ENCODE measurements around the gene EIF4A3.
"Not testable (repeated sequence)": the region's sequence is repeated elsewhere in the genome, so short reads cannot be mapped to it uniquely, and the experiment has no call there.

The EIF4A3 gene

DNA sequence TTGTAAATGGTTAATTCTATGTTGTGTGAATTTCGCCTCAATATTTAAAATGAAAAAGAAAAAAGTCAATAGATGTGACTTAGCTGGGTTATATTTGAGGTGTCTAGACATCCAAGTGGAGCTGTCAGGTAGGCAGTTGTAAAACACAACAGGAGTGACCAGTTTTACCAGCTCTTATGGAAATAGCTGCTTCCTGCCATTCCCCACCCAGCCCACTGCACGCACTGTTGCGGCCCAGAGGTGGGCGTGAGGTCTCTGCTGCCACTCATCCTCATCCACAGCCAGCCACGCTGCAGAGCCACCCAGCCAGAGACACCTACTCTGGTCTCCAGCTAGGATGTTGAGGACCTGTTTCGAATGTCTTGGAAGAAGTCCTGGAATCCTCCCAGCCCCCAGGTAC, 19.5 kb upstream of the EIF4A3 start:
- Histone ChIP-seq H2AFZ (ENCODE audit: low read depth, low read length) (no peak overlapping the region), H3K9me3 (ENCODE audit: low read length) (peaks cover 4% of the 10 kb centered on the region), H3K4me3 (ENCODE audit: low read length) (no peak overlapping the region), H3K36me3 (ENCODE audit: insufficient read depth, low read length) (no peaks in the 10 kb centered on the region), H3K27me3 (ENCODE audit: insufficient read depth, low read length) (no peaks in the 10 kb centered on the region), H3K4me1 (ENCODE audit: insufficient read depth, low read length) (no peaks in the 10 kb centered on the region)

DNA sequence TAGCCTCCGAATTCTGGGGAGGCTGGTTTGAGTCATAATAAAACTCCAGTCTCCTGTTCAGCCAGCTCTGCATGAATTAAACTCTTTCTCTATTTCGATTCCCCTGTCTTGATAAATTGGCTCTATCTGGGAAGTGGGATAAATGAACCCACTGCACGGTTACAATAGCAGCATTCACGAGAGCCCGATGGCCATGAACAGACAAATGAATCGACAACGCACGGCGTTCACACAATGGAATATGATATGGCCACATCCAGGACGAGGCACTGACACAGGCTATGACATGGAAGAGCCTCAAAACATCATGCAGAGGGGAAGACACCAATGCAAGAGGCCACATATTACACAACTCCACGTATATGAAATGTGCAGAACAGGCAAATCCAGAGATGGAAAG, 17.3 kb upstream of the EIF4A3 start:
- Histone ChIP-seq H3K27me3 (ENCODE audit: insufficient read depth, low read length) (no peaks in the 10 kb centered on the region), H3K9me3 (ENCODE audit: low read length) (peaks cover 4% of the 10 kb centered on the region), H3K36me3 (ENCODE audit: insufficient read depth, low read length) (no peaks in the 10 kb centered on the region), H3K4me3 (ENCODE audit: low read length) (no peak overlapping the region), H3K4me1 (ENCODE audit: insufficient read depth, low read length) (peaks cover 5% of the 10 kb centered on the region), H2AFZ (ENCODE audit: low read depth, low read length) (no peak overlapping the region)

GRCh38 chr17:80163336-80163735, 16.4 kb upstream of the EIF4A3 start:
- Histone ChIP-seq H3K4me1 (ENCODE audit: insufficient read depth, low read length) (peaks cover 5% of the 10 kb centered on the region), H3K9me3 (ENCODE audit: low read length) (peaks cover 4% of the 10 kb centered on the region), H2AFZ (ENCODE audit: low read depth, low read length) (no peak overlapping the region), H3K36me3 (ENCODE audit: insufficient read depth, low read length) (no peaks in the 10 kb centered on the region), H3K4me3 (ENCODE audit: low read length) (no peak overlapping the region), H3K27me3 (ENCODE audit: insufficient read depth, low read length) (no peaks in the 10 kb centered on the region)

GRCh38 chr17:80160536-80160935, 13.6 kb upstream of the EIF4A3 start:
- H3K4me1 ChIP-seq (ENCODE audit: insufficient read depth, low read length) = peaks cover 9% of the 10 kb centered on the region
- H2AFZ ChIP-seq (ENCODE audit: low read depth, low read length) = no peak overlapping the region
- no peak overlapping the region for H3K4me3 ChIP-seq (ENCODE audit: low read length)

GRCh38 chr17:80158846-80159245, 11.9 kb upstream of the EIF4A3 start:
- H3K36me3 ChIP-seq (ENCODE audit: insufficient read depth, low read length) = no peaks in the 10 kb centered on the region
- H2AFZ ChIP-seq (ENCODE audit: low read depth, low read length) = no peak overlapping the region
- H3K4me3 ChIP-seq (ENCODE audit: low read length) = no peak overlapping the region
- peaks cover 5% of the 10 kb centered on the region for H3K9me3 ChIP-seq (ENCODE audit: low read length)
- no peaks in the 10 kb centered on the region for H3K27me3 ChIP-seq (ENCODE audit: insufficient read depth, low read length)
- peaks cover 12% of the 10 kb centered on the region for H3K4me1 ChIP-seq (ENCODE audit: insufficient read depth, low read length)

More at GRCh38 chr17:80160536-80160935, 13.6 kb upstream of the EIF4A3 start:
- H3K9me3 ChIP-seq (ENCODE audit: low read length) = peaks cover 9% of the 10 kb centered on the region
- H3K36me3 ChIP-seq (ENCODE audit: insufficient read depth, low read length) = no peaks in the 10 kb centered on the region
- no peaks in the 10 kb centered on the region for H3K27me3 ChIP-seq (ENCODE audit: insufficient read depth, low read length)

GRCh38 chr17:80155600-80155999, 8.7 kb upstream of the EIF4A3 start:
- not testable (repeated sequence) for H2AFZ ChIP-seq (ENCODE audit: low read depth, low read length); H3K27me3 ChIP-seq (ENCODE audit: insufficient read depth, low read length); H3K4me3 ChIP-seq (ENCODE audit: low read length); H3K36me3 ChIP-seq (ENCODE audit: insufficient read depth, low read length); H3K9me3 ChIP-seq (ENCODE audit: low read length)
- peaks cover 15% of the 10 kb centered on the region for H3K4me1 ChIP-seq (ENCODE audit: insufficient read depth, low read length)

- peaks cover 15% of the 10 kb centered on the region for H3K4me1 ChIP-seq (ENCODE audit: insufficient read depth, low read length)
- H3K9me3 ChIP-seq (ENCODE audit: low read length) = peaks cover 5% of the 10 kb centered on the region
- H3K4me3 ChIP-seq (ENCODE audit: low read length) = no peak overlapping the region
- no peaks in the 10 kb centered on the region for H3K36me3 ChIP-seq (ENCODE audit: insufficient read depth, low read length)
- H2AFZ ChIP-seq (ENCODE audit: low read depth, low read length) = no peak overlapping the region
- no peaks in the 10 kb centered on the region for H3K27me3 ChIP-seq (ENCODE audit: insufficient read depth, low read length)
Measured at GRCh38 chr17:80154166-80154565, 7.2 kb upstream of the EIF4A3 start.

DNA sequence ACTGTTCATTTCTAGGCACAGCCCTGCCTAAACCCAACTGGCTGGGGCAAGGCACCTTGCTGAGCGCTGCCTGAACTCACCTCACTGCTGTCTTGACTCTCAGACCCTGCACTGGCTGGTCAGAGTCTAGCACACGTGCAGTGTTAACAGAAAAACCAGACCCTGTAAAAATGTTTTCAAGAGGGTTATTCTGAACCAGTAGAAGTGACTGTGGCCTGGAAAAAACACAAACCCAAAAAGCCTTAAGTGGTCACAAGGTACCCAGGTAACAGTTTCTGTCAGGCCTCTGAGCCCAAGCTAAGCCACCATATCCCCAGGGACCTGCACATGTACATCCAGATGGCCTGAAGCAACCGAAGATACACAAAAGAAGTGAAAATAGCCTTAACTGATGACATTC, 6.1 kb upstream of the EIF4A3 start:
- Histone ChIP-seq H3K4me1 (ENCODE audit: insufficient read depth, low read length) (peaks cover 18% of the 10 kb centered on the region), H3K9me3 (ENCODE audit: low read length) (peaks cover 5% of the 10 kb centered on the region)

DNA sequence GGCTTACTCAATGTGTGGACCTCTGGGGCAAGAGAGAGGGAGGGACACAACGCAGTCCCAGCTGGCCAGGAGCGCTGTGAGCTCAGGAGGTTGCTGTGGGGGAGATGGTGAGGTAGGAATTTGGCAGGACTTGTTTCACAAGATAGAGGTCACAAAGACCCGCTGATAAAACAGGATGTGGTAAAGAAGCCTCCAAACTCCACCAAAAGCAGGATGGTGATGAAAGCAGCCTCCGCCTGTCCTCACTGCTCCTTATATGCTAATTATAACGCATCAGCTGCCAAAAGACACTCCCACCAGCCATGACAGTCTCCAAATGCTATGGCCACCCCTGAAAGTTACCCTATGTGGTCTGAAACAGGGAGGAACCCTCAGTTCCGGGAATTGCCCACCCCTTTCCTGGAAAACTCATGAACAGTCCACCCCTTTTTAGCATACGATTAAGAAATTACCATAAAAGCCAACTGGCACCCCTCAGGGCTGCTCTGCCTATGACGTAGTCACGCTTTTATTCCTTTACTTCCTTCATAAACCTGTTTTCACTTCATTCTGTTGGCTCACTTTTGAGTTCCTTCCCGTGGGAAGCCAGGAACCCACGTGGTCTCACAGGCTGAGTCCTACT, 5.3 kb upstream of the EIF4A3 start:
- no peak overlapping the region for H3K4me3 ChIP-seq (ENCODE audit: low read length)
- H3K9me3 ChIP-seq (ENCODE audit: low read length) = peaks cover 5% of the 10 kb centered on the region
- H3K36me3 ChIP-seq (ENCODE audit: insufficient read depth, low read length) = no peaks in the 10 kb centered on the region
- H3K27me3 ChIP-seq (ENCODE audit: insufficient read depth, low read length) = no peaks in the 10 kb centered on the region
- H2AFZ ChIP-seq (ENCODE audit: low read depth, low read length) = no peak overlapping the region
- H3K4me1 ChIP-seq (ENCODE audit: insufficient read depth, low read length) = peaks cover 20% of the 10 kb centered on the region

More for the DNA sequence above, 6.1 kb upstream of the EIF4A3 start:
- H3K36me3 ChIP-seq (ENCODE audit: insufficient read depth, low read length) = no peaks in the 10 kb centered on the region
- no peaks in the 10 kb centered on the region for H3K27me3 ChIP-seq (ENCODE audit: insufficient read depth, low read length)
- no peak overlapping the region for H3K4me3 ChIP-seq (ENCODE audit: low read length)
- H2AFZ ChIP-seq (ENCODE audit: low read depth, low read length) = no peak overlapping the region

DNA sequence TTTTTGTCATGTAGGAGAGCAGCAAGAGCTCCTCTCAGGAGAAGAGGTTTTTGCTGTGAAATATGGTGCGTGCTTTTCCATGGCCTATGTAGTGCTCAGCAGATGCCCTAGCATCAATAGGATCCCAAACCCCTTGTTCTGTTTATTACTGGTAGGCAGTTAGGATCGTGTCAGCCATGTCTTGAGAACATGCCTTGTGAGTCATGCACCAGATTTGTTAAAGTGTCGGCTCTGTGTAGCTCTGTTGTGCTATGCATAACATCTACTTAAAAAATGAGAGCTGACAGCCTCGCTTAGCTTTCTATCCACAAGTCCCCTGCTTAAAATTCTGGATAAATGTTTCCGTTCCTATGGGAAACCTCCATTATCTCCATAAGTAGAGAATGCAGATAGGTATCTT, 4.4 kb upstream of the EIF4A3 start:
- no peaks in the 10 kb centered on the region for H3K27me3 ChIP-seq (ENCODE audit: insufficient read depth, low read length)
- H3K4me1 ChIP-seq (ENCODE audit: insufficient read depth, low read length) = peaks cover 18% of the 10 kb centered on the region
- H3K4me3 ChIP-seq (ENCODE audit: low read length) = no peak overlapping the region
- no peaks in the 10 kb centered on the region for H3K36me3 ChIP-seq (ENCODE audit: insufficient read depth, low read length)
- no peak overlapping the region for H2AFZ ChIP-seq (ENCODE audit: low read depth, low read length)
- no peaks in the 10 kb centered on the region for H3K9me3 ChIP-seq (ENCODE audit: low read length)

- Histone ChIP-seq H2AFZ (ENCODE audit: low read depth, low read length) (no peak overlapping the region), H3K4me3 (ENCODE audit: low read length) (peak overlapping the region; percentile 67), H3K27me3 (ENCODE audit: insufficient read depth, low read length) (no peaks in the 10 kb centered on the region), H3K9me3 (ENCODE audit: low read length) (no peaks in the 10 kb centered on the region), H3K36me3 (ENCODE audit: insufficient read depth, low read length) (peaks cover 32% of the 10 kb centered on the region), H3K4me1 (ENCODE audit: insufficient read depth, low read length) (peaks cover 24% of the 10 kb centered on the region)
Measured at GRCh38 chr17:80146121-80147034, 550 bp downstream of the EIF4A3 start.

DNA sequence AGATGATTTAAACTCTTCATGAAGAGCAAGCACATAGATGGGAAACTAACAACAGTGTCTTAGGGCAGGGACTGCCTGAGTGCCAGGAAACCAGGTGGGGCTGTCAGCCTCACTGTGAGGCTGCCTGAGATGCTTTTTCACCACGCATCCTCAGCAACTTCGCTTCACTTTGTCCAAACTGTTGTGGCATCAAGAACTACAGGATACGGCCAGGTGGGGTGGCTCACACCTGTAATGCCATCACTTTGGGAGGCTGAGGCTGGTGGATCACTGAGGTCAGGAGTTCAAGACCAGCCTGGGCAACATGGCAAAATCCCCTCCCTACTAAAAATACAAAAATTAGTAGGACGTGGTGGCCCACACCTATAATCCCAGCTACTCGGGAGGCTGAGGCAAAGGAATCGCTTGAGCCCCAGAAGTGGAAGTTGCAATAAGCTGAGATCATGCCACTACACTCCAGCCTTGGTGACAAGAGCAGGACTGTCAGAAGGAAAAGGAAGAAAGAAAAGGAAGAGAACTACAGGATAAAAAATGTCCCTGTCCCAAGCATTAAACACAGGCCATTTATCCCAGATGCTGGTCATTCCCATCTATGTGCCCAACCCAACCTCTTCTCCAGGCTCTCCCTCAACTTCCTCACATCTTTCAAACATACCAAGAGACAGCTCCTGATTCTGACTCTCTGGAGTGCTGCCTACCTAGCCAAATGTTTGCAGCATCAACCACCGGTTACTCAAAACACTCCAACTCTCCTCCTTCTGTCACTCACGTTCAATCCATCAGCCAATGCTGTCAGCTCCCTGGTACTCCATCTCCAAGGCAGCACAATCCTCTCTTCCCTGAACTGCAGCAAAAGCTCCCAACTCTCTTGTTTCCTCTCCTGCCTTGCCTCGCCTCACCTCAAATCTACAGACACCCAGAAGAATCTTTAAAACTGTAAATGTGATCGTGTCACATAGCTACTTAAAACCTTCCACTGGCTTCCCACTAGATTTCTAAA, 1.6 kb downstream of the EIF4A3 start:
- peaks cover 36% of the 10 kb centered on the region for H3K36me3 ChIP-seq (ENCODE audit: insufficient read depth, low read length)
- H3K9me3 ChIP-seq (ENCODE audit: low read length) = no peaks in the 10 kb centered on the region
- peaks cover 24% of the 10 kb centered on the region for H3K4me1 ChIP-seq (ENCODE audit: insufficient read depth, low read length)
- no peaks in the 10 kb centered on the region for H3K27me3 ChIP-seq (ENCODE audit: insufficient read depth, low read length)
- H2AFZ ChIP-seq (ENCODE audit: low read depth, low read length) = no peak overlapping the region
- H3K4me3 ChIP-seq (ENCODE audit: low read length) = peak overlapping the region; percentile 67

Data from neuron (in vitro differentiated cells).